ENCODE measurements around the gene NCEH1. TPM values are rescaled to one million over a fixed set of nuclear protein-coding genes. Genes with fewer than 3 reads are reported as not detected.

The NCEH1 gene
- total and polyA plus RNA-seq, 10 donors, result 3.8 to 30.7 (median 16.9) TPM

DNA sequence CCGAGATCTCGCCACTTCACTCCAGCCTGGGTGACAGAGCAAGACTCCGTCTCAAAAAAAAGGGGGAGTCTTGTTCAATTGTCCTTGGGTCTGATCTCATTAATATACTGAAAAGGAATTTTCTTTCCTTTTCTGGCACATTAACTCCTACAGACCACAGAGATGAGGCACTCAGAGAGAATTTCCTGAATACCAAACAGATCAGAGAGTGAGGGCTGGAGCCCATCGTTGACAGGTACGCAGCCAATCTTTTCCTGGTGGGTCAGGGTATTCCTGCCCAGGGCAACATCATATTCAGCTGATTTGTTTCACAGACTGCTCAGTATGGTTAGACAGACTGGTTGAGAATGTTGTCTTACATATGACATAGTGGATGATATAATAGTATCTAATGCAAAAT lies 104.8 kb downstream of the NCEH1 start:
- DNase-seq, result no peak
- 83 to 92% (median 89%) methylated on average over 5 of the region's 5 CpGs for WGBS, 5 donors
- intact Hi-C loops (cut with DNase I; ENCODE audit: low total_unique reads), result no loop called here
- H3K27me3 ChIP-seq (replicated peaks in 1 of 7), result no peaks in the 10 kb centered on the region
- TF ChIP-seq POLR2AphosphoS5 (IDR thresholded peaks at IDR 0.05), result no peak
- TF ChIP-seq POLR2A (IDR thresholded peaks at IDR 0.05), result no peak
- TF ChIP-seq, protein P1, sequence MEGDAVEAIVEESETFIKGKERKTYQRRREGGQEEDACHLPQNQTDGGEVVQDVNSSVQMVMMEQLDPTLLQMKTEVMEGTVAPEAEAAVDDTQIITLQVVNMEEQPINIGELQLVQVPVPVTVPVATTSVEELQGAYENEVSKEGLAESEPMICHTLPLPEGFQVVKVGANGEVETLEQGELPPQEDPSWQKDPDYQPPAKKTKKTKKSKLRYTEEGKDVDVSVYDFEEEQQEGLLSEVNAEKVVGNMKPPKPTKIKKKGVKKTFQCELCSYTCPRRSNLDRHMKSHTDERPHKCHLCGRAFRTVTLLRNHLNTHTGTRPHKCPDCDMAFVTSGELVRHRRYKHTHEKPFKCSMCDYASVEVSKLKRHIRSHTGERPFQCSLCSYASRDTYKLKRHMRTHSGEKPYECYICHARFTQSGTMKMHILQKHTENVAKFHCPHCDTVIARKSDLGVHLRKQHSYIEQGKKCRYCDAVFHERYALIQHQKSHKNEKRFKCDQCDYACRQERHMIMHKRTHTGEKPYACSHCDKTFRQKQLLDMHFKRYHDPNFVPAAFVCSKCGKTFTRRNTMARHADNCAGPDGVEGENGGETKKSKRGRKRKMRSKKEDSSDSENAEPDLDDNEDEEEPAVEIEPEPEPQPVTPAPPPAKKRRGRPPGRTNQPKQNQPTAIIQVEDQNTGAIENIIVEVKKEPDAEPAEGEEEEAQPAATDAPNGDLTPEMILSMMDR (IDR thresholded peaks at IDR 0.05 in 8 of 11, conservative IDR thresholded peaks at IDR 0.05 in 3 of 11), result no peak
- no peak overlapping the region for H3K4me3 ChIP-seq
- H3K36me3 ChIP-seq, result no peaks in the 10 kb centered on the region
- peaks cover 0 to 8% (median 4%) of the 10 kb centered on the region in 6 donors for H3K4me1 ChIP-seq
- peaks cover 0 to 6% (median 0%) of the 10 kb centered on the region in 8 donors for H3K9me3 ChIP-seq
- H3K27ac ChIP-seq, result no peak overlapping the region

GRCh38 chr3:172604895-172605646 lies 105.8 kb downstream of the NCEH1 start:
- no peaks in the 10 kb centered on the region for H3K27me3 ChIP-seq (replicated peaks in 1 of 7)
- H3K4me3 ChIP-seq, result no peak overlapping the region
- DNase-seq, result no peak
- 78 to 93% (median 89%) methylated on average over 3 of the region's 3 CpGs for WGBS, 5 donors
- no peaks in the 10 kb centered on the region for H3K36me3 ChIP-seq
- no peaks in the 10 kb centered on the region for H3K9me3 ChIP-seq
- TF ChIP-seq POLR2A (IDR thresholded peaks at IDR 0.05) (no peak), POLR2AphosphoS5 (IDR thresholded peaks at IDR 0.05) (no peak)
- TF ChIP-seq, protein P1 (IDR thresholded peaks at IDR 0.05 in 8 of 11, conservative IDR thresholded peaks at IDR 0.05 in 3 of 11), result no peak
- H3K4me1 ChIP-seq, result peaks cover 0 to 8% (median 4%) of the 10 kb centered on the region in 6 donors
- intact Hi-C loops (cut with DNase I; ENCODE audit: low total_unique reads), result no loop called here
- H3K27ac ChIP-seq, result no peak overlapping the region

- peaks cover 0 to 4% (median 3%) of the 10 kb centered on the region in 6 donors for H3K4me1 ChIP-seq
- no peaks in the 10 kb centered on the region for H3K36me3 ChIP-seq
- no peaks in the 10 kb centered on the region for H3K27me3 ChIP-seq (replicated peaks in 1 of 7)
- no peaks in the 10 kb centered on the region for H3K9me3 ChIP-seq
- DNase-seq, result no peak
- intact Hi-C loops (cut with DNase I; ENCODE audit: low total_unique reads), result no loop called here
- TF ChIP-seq POLR2AphosphoS5 (IDR thresholded peaks at IDR 0.05), result no peak
- TF ChIP-seq, protein P1 (IDR thresholded peaks at IDR 0.05 in 8 of 11, conservative IDR thresholded peaks at IDR 0.05 in 3 of 11), result no peak
- TF ChIP-seq POLR2A (IDR thresholded peaks at IDR 0.05), result no peak
- H3K4me3 ChIP-seq, result no peak overlapping the region
- WGBS, 5 donors, result 90 to 97% (median 93%) methylated on average over 3 of the region's 3 CpGs
- H3K27ac ChIP-seq, result no peak overlapping the region
These were observed 109.6 kb downstream of the NCEH1 start for GRCh38 chr3:172601066-172601832.

DNA sequence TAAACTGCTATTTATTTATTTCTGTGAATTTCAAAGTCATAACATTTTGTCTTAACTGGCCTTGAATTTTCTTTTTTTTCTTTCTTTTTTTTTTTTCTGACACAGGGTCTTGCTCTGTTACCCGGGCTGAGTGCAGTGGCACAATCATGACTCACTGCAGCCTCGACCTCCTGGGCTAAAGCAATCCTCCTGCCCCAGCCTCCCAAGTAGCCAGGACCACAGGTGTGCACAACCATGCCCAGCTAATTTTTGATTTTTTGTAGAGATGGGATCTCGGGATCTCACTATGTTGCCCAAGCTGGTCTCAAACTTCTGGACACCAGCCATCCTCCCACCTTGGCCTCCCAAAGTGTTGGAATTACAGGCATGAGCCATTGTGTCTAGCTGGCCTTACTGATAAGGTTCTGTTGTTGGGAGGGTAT lies 110.2 kb downstream of the NCEH1 start:
- H3K27me3 ChIP-seq (replicated peaks in 1 of 7), result no peaks in the 10 kb centered on the region
- TF ChIP-seq, protein P1 (IDR thresholded peaks at IDR 0.05 in 8 of 11, conservative IDR thresholded peaks at IDR 0.05 in 3 of 11), result no peak
- TF ChIP-seq POLR2A (IDR thresholded peaks at IDR 0.05), result no peak
- no peak for TF ChIP-seq POLR2AphosphoS5 (IDR thresholded peaks at IDR 0.05)
- no peaks in the 10 kb centered on the region for H3K36me3 ChIP-seq
- H3K9me3 ChIP-seq, result no peaks in the 10 kb centered on the region
- H3K4me1 ChIP-seq, result peaks cover 0 to 10% (median 6%) of the 10 kb centered on the region in 6 donors
- no peak for DNase-seq
- H3K27ac ChIP-seq, result no peak overlapping the region
- intact Hi-C loops (cut with DNase I; ENCODE audit: low total_unique reads), result no loop called here
- H3K4me3 ChIP-seq, result no peak overlapping the region
- 76 to 88% (median 82%) methylated on average over 3 of the region's 3 CpGs for WGBS, 5 donors

Data from spleen (tissue), 11 donors.